Mucosa of stomach (tissue), 1 donor: ENCODE measurements around the gene NGF.

Experiments used
- H3K27me3 ChIP-seq: one replicate; pipeline ENCODE4 v1.7.0; 2013; ENCODE audit warnings: mild to moderate bottlenecking, low read length; ENCODE audit not compliant: control insufficient read depth, insufficient read depth
- H3K36me3 ChIP-seq: one replicate; pipeline ENCODE4 v1.7.0; 2013; ENCODE audit warnings: low read length; ENCODE audit not compliant: control insufficient read depth, insufficient read depth
- H3K4me1 ChIP-seq: one replicate; pipeline ENCODE4 v1.7.0; 2013; ENCODE audit warnings: mild to moderate bottlenecking, low read length; ENCODE audit not compliant: control insufficient read depth, insufficient read depth
- H3K4me3 ChIP-seq: one replicate; pipeline ENCODE4 v1.7.0; 2013; ENCODE audit warnings: low read length
- H3K9ac ChIP-seq: one replicate; pipeline ENCODE4 v1.7.0; 2013; ENCODE audit warnings: mild to moderate bottlenecking, low read length, moderate library complexity
- H3K9me3 ChIP-seq: one replicate; pipeline ENCODE4 v1.7.0; 2013; ENCODE audit warnings: mild to moderate bottlenecking, low read length, moderate library complexity; ENCODE audit not compliant: control insufficient read depth
- donor health status: Pancreatic carcinoma.

NGF gene

DNA sequence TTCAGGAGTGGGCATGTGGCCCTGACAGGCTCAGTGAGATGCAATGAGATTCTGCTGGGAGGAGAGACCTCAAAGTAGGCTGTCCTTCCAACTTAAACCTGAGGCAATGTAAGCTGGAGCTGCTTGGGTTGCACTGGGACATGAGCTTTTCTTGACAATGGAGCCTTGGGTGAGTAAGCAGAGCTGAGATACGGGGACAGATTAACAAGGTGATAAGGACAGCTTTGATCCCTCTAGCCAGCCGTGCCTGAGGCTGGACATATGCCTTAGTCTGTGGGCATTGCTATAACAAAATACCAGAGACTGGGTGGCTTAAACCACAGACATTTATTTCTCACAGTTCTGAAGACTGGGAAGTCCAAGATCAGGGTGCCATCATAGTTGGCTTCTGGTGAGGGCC, 18.3 kb upstream of the NGF start:
- no peak overlapping the region for H3K4me3 ChIP-seq
- no peaks in the 10 kb centered on the region for H3K4me1 ChIP-seq
- no peaks in the 10 kb centered on the region for H3K27me3 ChIP-seq
- no peaks in the 10 kb centered on the region for H3K9me3 ChIP-seq
- no peaks in the 10 kb centered on the region for H3K36me3 ChIP-seq
- H3K9ac ChIP-seq, result no peak overlapping the region

DNA sequence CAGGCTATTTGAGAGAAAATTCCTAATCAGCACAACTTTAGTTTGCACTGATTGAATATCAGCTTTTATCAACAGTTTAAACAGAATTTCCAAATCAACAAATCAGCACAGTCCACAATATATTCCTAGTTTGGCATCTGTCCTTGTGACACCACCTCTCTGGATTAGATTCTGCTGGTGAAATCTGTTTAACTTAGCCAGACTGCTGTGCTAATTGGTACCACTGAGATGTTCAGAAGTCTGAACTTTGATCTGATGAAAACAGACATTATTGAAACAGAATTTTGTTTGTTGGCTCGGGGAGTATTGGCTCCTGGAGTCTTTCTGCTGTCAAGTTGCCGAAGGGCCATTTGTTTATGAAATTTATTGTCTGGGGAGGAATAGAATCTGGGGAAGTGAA, 17.0 kb upstream of the NGF start:
- Histone ChIP-seq H3K9me3 (no peaks in the 10 kb centered on the region), H3K4me3 (no peak overlapping the region), H3K36me3 (no peaks in the 10 kb centered on the region), H3K4me1 (no peaks in the 10 kb centered on the region), H3K27me3 (no peaks in the 10 kb centered on the region), H3K9ac (no peak overlapping the region)

DNA sequence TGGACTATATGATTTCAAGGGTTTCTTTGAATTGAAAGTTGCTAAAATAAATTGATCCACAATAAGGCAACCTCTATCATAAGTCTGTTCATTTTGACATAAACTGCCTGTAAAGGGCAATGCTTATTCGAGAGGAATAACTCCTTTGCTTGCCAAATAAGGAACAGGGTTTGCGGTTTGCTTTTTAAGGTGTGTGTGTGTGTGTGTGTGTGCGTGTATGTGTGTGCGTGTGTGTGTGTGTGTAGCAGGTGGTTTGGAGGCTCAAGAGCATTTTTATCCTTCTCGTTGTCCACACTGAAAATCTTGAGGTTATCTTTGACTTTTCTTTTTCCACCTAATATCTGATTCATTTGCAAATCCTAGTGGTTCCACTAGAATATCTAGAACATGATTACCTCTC, 13.1 kb upstream of the NGF start:
- no peaks in the 10 kb centered on the region for H3K27me3 ChIP-seq
- no peaks in the 10 kb centered on the region for H3K9me3 ChIP-seq
- H3K36me3 ChIP-seq, result no peaks in the 10 kb centered on the region
- no peaks in the 10 kb centered on the region for H3K4me1 ChIP-seq
- no peak overlapping the region for H3K9ac ChIP-seq
- H3K4me3 ChIP-seq, result no peak overlapping the region

DNA sequence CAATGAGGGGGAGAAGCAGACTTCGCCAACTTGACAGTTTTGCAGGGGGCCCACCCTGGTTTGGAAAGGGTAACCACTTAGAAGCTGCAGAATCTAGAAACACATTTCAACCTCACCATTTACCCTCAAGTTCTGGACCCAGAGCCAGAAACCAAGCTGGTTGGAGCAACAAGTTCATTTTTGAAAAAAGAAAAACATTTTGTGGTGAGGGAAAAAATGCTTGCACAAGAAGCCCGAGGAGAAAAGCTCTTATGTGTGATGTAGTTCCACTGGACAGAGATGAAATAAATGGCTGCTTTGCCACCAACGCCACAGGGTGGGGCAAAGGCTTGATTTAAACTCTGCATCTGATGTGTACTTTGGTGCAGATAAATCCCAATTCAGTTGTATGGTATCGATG, 10.6 kb upstream of the NGF start:
- no peaks in the 10 kb centered on the region for H3K27me3 ChIP-seq
- no peak overlapping the region for H3K4me3 ChIP-seq
- no peaks in the 10 kb centered on the region for H3K4me1 ChIP-seq
- no peak overlapping the region for H3K9ac ChIP-seq
- no peaks in the 10 kb centered on the region for H3K9me3 ChIP-seq
- H3K36me3 ChIP-seq, result no peaks in the 10 kb centered on the region

DNA sequence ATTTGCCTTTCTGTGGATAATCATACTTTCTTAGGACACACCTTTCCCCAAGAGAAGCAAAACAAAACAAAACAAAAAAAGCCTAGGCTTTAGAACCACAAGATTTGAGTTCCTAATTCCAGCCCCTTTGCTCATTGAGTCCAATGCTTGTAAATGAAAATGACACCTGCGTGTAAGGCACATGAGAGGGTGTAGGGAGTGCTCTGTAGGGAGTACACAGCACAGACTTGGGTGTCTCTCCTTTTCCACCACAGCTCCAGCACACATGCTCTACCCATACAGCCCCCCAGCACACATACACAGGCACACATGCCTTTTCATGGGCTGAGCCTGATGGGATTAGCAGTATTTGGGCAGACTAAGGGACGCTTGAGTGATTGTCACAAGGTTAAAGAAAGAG, 9.2 kb upstream of the NGF start:
- Histone ChIP-seq H3K27me3 (no peaks in the 10 kb centered on the region), H3K4me3 (no peak overlapping the region), H3K36me3 (no peaks in the 10 kb centered on the region), H3K9ac (no peak overlapping the region), H3K9me3 (no peaks in the 10 kb centered on the region), H3K4me1 (no peaks in the 10 kb centered on the region)

DNA sequence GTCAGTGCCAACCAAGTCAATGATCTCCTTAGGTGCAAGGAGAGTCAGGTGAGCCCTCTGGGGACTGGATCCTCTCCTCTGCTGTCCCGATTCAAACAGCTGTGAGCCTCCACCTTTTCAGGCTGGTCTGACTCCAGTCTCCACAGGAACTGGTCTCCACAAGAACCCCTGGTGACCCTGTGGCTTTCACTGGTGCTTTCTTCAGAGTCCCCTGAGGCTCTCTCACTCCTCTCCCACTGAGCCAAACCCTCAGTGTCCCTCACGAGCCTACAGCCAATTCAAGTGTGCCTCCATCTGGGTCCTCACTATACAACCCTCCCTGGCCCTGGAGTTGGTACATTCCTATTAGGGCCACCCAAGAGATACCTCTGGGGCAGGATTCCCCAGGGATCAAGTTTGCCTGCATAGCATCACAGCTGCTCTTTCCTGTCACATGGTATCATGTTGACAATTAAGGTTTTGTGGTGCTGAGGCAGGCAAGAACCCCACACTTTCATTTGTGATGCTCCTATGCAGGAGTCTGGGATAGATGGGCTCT, 5.2 kb upstream of the NGF start:
- Histone ChIP-seq H3K4me1 (no peaks in the 10 kb centered on the region), H3K36me3 (no peaks in the 10 kb centered on the region), H3K4me3 (no peak overlapping the region), H3K27me3 (peaks cover 12% of the 10 kb centered on the region), H3K9me3 (no peaks in the 10 kb centered on the region), H3K9ac (no peak overlapping the region)

DNA sequence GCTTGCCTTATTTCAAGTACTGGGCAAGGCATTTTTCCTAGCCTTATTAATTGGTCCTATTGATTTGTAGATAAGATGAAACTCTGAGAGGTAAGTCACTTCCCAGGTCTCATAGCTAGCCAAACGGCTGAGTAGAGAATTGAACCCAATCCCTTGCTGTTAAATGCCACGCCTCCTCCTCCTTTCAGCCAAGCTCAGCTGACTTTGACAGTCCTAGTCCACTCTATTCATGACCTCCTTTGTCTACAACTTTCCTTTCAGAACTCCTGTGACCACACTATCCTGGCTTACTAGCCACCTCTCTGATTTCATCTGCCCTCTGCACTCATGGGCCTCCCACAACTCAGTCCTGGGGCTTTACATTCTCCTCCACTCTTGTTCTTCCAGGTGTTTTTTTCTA, 3.9 kb upstream of the NGF start:
- peaks cover 22% of the 10 kb centered on the region for H3K27me3 ChIP-seq
- H3K4me1 ChIP-seq, result no peaks in the 10 kb centered on the region

DNA sequence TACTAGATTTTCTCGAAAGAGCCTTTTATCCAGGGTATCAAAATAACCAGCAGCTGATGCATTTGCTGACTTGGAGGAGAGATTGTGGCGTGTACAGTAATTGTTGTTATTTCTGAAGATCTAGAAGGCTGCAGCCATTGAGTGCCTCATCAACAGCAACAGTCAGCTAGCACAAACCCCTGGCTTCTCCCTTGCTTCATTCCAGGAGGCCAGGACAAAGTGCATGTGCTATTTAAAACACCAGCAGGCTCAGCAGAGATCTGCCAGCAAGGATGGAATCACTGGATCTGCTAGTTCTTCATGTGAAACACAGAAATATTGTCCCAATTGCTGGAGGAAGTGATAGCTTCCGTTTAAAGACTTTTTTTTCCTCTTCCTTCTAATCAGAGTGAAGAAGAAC, 2.8 kb upstream of the NGF start:
- no peak overlapping the region for H3K4me3 ChIP-seq
- no peak overlapping the region for H3K9ac ChIP-seq
- no peaks in the 10 kb centered on the region for H3K9me3 ChIP-seq
- no peaks in the 10 kb centered on the region for H3K4me1 ChIP-seq
- peaks cover 30% of the 10 kb centered on the region for H3K27me3 ChIP-seq
- H3K36me3 ChIP-seq, result no peaks in the 10 kb centered on the region

More for the DNA sequence above, 3.9 kb upstream of the NGF start:
- Histone ChIP-seq H3K36me3 (no peaks in the 10 kb centered on the region), H3K9ac (no peak overlapping the region), H3K4me3 (no peak overlapping the region), H3K9me3 (no peaks in the 10 kb centered on the region)

DNA sequence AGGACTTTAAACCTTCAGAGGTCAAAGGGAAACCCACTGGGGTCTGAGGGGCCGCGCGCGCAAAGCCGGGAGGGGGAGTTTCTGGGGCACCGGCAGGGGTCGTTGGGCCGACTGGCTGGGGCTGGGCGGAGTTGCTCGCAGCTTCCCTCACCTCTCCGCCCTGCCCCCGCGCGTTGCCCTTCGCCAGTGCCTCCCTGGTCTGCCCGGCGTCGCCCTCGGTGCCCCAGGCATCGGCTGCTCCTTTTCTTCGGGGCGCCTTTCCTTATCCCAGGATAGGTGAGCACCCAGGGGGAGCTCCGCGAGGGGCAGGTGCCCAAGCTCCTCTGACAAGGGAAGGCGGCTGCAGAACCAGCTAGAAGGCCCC, 390 bp upstream of the NGF start:
- no peak overlapping the region for H3K4me3 ChIP-seq
- no peaks in the 10 kb centered on the region for H3K4me1 ChIP-seq

DNA sequence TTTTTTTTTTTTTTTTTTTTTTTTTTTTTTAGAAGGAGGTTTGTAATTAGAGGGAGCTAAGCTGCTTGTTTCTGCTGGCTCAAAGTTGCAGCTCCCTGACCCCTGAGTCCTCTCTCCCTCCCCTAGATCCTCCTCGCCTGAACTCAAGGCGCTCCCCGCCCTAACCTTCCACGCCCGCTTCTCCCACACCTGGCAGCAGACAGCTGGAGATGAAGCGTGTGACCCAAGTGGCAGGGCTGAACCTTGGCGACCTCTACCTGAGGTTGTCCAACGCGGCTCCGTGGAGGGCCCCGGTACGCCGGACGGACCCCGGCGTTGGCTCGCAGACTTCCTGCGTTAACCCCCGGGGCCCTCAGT, 795 bp downstream of the NGF start:
- Histone ChIP-seq H3K9ac (no peak overlapping the region), H3K36me3 (no peaks in the 10 kb centered on the region), H3K4me1 (no peaks in the 10 kb centered on the region), H3K27me3 (peaks cover 30% of the 10 kb centered on the region), H3K9me3 (no peaks in the 10 kb centered on the region), H3K4me3 (no peak overlapping the region)

More for the DNA sequence above, 390 bp upstream of the NGF start:
- Histone ChIP-seq H3K9ac (no peak overlapping the region), H3K9me3 (no peaks in the 10 kb centered on the region), H3K27me3 (peaks cover 30% of the 10 kb centered on the region), H3K36me3 (no peaks in the 10 kb centered on the region)

DNA sequence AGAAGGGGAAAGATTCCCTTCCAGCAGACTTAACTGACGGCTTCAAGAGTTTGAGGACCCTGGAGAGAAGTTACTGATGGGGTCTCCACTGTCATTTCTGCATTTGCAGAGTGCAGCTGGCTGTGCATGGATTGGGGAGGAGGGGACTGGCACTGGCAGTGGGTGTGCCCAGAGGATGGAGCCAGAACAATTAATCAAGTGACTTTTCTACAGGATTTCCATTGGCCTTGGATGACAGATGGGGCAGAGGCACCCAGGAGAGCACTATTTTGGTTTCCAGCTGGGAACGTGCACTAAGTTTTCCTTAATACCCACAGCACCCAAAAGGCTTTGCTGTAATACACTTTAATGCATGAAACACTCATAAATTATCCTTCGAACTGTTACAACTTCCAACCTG, 1.3 kb downstream of the NGF start:
- Histone ChIP-seq H3K9me3 (no peaks in the 10 kb centered on the region), H3K4me1 (no peaks in the 10 kb centered on the region), H3K36me3 (no peaks in the 10 kb centered on the region), H3K27me3 (peaks cover 30% of the 10 kb centered on the region), H3K4me3 (no peak overlapping the region), H3K9ac (no peak overlapping the region)

DNA sequence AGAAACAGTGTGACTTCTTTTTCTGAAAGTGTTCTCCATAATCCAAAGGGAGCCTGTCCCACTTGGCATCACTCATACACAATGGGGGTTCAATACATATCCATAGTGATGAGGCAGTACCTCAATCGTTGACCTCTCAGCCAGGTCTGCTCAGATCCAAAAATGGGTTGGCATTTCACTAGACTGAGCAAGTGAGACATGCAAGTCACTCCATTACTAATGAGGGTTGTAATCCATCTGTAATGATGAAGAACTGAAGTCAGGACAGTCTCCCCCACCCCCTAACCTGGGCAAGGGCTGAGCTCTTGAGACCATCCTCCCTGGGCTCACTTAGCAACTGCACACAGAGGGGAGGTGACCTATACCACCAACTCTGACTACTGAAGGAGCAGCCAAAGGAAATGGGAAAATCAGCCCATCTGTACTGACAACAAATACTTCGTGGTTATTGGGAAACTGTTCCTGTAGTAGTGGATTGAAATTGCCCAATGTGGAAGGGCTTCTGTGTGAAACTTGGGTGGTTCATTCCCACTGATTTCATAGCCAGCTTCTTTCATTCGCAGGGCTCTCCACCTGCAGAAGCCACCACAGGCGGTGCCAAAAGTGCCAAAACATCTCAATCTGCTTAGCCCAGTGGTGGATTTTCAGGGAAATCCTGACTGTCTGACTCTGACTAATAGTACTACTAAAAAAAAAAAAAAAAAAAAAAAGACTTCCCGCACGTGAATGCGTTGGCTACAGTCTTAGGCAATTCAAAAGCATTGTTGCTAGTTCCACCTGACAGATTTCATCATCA, 5.0 kb downstream of the NGF start:
- H3K4me1 ChIP-seq, result no peaks in the 10 kb centered on the region
- peaks cover 16% of the 10 kb centered on the region for H3K27me3 ChIP-seq
- no peak overlapping the region for H3K9ac ChIP-seq
- no peaks in the 10 kb centered on the region for H3K36me3 ChIP-seq
- H3K4me3 ChIP-seq, result no peak overlapping the region
- H3K9me3 ChIP-seq, result no peaks in the 10 kb centered on the region
